Endothelial cell of umbilical vein (primary cell): Measurements from ENCODE around the gene IRF2BP2. TPM values are rescaled to one million over a fixed set of nuclear protein-coding genes. Genes with fewer than 3 reads are reported as not detected.

Experiments used
- BruUV-seq: library from RNA; stranded (reverse); fragments of 400-500 nt; replicated peaks from 2 replicates; lab custom pipeline; 2021; lab: Mats Ljungman, UMichigan
- CTCF ChIA-PET: fragments of 300-600, 350-600 bp; sonication (Branson Sonifier 250); formaldehyde crosslinking; loops from one replicate; lab custom pipeline; 2021; ENCODE audit warnings: antibody characterized with exemption, inconsistent platforms; lab: Charles Lee
- POLR2A ChIA-PET: fragments of 300-600, 350-600 bp; sonication (Branson Sonifier 250); formaldehyde crosslinking; loops from one replicate; lab custom pipeline; 2021; ENCODE audit warnings: antibody characterized with exemption, inconsistent platforms; lab: Charles Lee
- DNase-seq: peaks from one replicate; pipeline ENCODE4 v3.0.0-alpha.2; 2011; ENCODE audit warnings: low read depth, low spot score
- FAIRE-seq: peaks from 2 replicates; lab custom pipeline; 2011; peaks lifted over from hg19 to GRCh38; lab: Jason Lieb, UNC
- H2AFZ ChIP-seq: 2 replicates; pipeline ENCODE4 v1.6.0; 2012; ENCODE audit warnings: low read depth, low read length, control low read depth, inconsistent platforms
- H3K27ac ChIP-seq: 2 replicates; pipeline ENCODE4 v1.5.1; 2011; ENCODE audit warnings: low read depth, mild to moderate bottlenecking, control low read depth, low read length, moderate library complexity; ENCODE audit not compliant: insufficient read depth
- H3K27me3 ChIP-seq, 2 experiments: 2 replicates each; pipeline versions ENCODE4 v1.6.0 to v1.6.1; 2011; ENCODE audit warnings: low read length in 2 of 2, mixed read lengths in 1 of 2; ENCODE audit not compliant: control insufficient read depth in 2 of 2, insufficient read depth in 2 of 2
- H3K36me3 ChIP-seq, 2 experiments: 2 replicates in 1 of 2; 3 replicates in 1 of 2; pipeline ENCODE4 v1.5.1; 2011; ENCODE audit warnings: low read length in 2 of 2, mild to moderate bottlenecking in 1 of 2, moderate library complexity in 1 of 2; ENCODE audit not compliant: control insufficient read depth in 2 of 2, insufficient read depth in 2 of 2; ENCODE audit errors: extremely low read depth in 1 of 2
- H3K4me1 ChIP-seq: 3 replicates; pipeline ENCODE4 v1.5.1; 2011; ENCODE audit warnings: mild to moderate bottlenecking, low read length; ENCODE audit not compliant: control insufficient read depth, insufficient read depth; ENCODE audit errors: extremely low read depth
- H3K4me2 ChIP-seq: 2 replicates; pipeline ENCODE4 v1.6.1; 2011; ENCODE audit warnings: low read length, control low read depth, mixed read lengths; ENCODE audit not compliant: insufficient read depth
- H3K4me3 ChIP-seq, 3 experiments: fragments of 200-600 bp in 1 of 3; sonication (generic), shearing (Covaris generic) in 1 of 3; replicated peaks in 1 of 3; 2 replicates each; pipeline ENCODE4 v1.5.1; 2011 to 2016; ENCODE audit warnings: control low read depth in 3 of 3, low read length in 3 of 3, mild to moderate bottlenecking in 2 of 3, inconsistent platforms in 1 of 3, low read depth in 1 of 3, moderate library complexity in 1 of 3; ENCODE audit not compliant: insufficient read depth in 1 of 3
- H3K79me2 ChIP-seq: 2 replicates; pipeline ENCODE4 v1.6.0; 2012; ENCODE audit warnings: low read length, inconsistent platforms; ENCODE audit not compliant: control insufficient read depth, insufficient read depth
- H3K9ac ChIP-seq: replicated peaks from 2 replicates; pipeline ENCODE3; 2011; ENCODE audit warnings: low read length, control low read depth; ENCODE audit not compliant: insufficient read depth; ENCODE audit errors: extremely low read depth
- H3K9me1 ChIP-seq: replicated peaks from 3 replicates; pipeline ENCODE4 v1.6.0; 2011; ENCODE audit warnings: mild to moderate bottlenecking, low read length; ENCODE audit not compliant: control insufficient read depth, insufficient read depth; ENCODE audit errors: extremely low read depth
- H3K9me3 ChIP-seq: replicated peaks from 2 replicates; pipeline ENCODE4 v1.5.1; 2012; ENCODE audit warnings: low read length, inconsistent platforms; ENCODE audit not compliant: control insufficient read depth, insufficient read depth
- H4K20me1 ChIP-seq: replicated peaks from 2 replicates; pipeline ENCODE3; 2011; ENCODE audit warnings: mild to moderate bottlenecking, low read length; ENCODE audit not compliant: control insufficient read depth, insufficient read depth; ENCODE audit errors: extremely low read depth
- EZH2 ChIP-seq: IDR thresholded peaks from 2 replicates; pipeline ENCODE4 v1.6.1; 2012; ENCODE audit warnings: borderline replicate concordance, low read depth, mild to moderate bottlenecking, moderate library complexity, low read length, inconsistent platforms; ENCODE audit not compliant: severe bottlenecking
- FOS ChIP-seq: IDR thresholded peaks from 2 replicates; pipeline ENCODE4 v1.6.1; 2011; ENCODE audit warnings: mild to moderate bottlenecking, low read length, moderate library complexity, borderline replicate concordance; ENCODE audit not compliant: insufficient read depth
- GATA2 ChIP-seq: IDR thresholded peaks from 2 replicates; pipeline ENCODE4 v1.7.0; 2011; ENCODE audit warnings: low read depth, mild to moderate bottlenecking, moderate library complexity, mixed read lengths, low read length; ENCODE audit not compliant: insufficient read length, insufficient read depth
- JUN ChIP-seq: IDR thresholded peaks from 2 replicates; pipeline ENCODE4 v1.6.1; 2011; ENCODE audit warnings: borderline replicate concordance, low read depth; ENCODE audit not compliant: insufficient read length, insufficient read depth
- MYC ChIP-seq: IDR thresholded peaks from one replicate; pipeline ENCODE4 v1.6.1; 2011; ENCODE audit warnings: mild to moderate bottlenecking, low read depth, low read length
- POLR2A ChIP-seq: IDR thresholded peaks from 2 replicates; pipeline ENCODE4 v1.6.1; 2012; ENCODE audit warnings: low read depth, mild to moderate bottlenecking, control low read depth, low read length
- POLR2AphosphoS5 ChIP-seq: IDR thresholded peaks from 2 replicates; pipeline ENCODE4 v1.6.1; 2012; ENCODE audit warnings: low read depth, mild to moderate bottlenecking, control low read depth, low read length, moderate library complexity; ENCODE audit not compliant: insufficient read depth
- dilution Hi-C: fragments of 300-500 bp; cut with MboI; formaldehyde crosslinking; loops from one replicate; pipeline ENCODE4 v1.15.0; 2019; ENCODE audit warnings: low sequenced_read_pairs; ENCODE audit not compliant: extremely low pct_ligation_motif_present
- intact Hi-C: fragments of 100-400 bp; cut with micrococcal nuclease; formaldehyde crosslinking; loops from one replicate; pipeline ENCODE4 v1.10.0; 2022
- polyA plus RNA-seq, 4 experiments: library from polyadenylated mRNA; depleted of rRNA in 3 of 4; stranded (reverse) in 3 of 4; unstranded in 1 of 4; fragments of >200 nt; gene quantifications; 2 replicates each; pipeline versions ENCODE4 v1.2.1 to v1.2.3, GENCODE V29; 2011 to 2012; ENCODE audit warnings: missing spikeins in 1 of 4
- total RNA-seq: library from RNA; stranded (reverse); gene quantifications from 2 replicates; pipeline ENCODE4 v1.2.3, GENCODE V29; 2021
- TF ChIP-seq, protein P1 (sequence below), 2 donors: IDR thresholded peaks; 1 replicate in 1 of 2; 2 replicates in 1 of 2; pipeline ENCODE4 v1.5.1; 2011; ENCODE audit warnings: low read length in 2 of 2, mild to moderate bottlenecking in 2 of 2, moderate library complexity in 2 of 2, control low read depth in 1 of 2, inconsistent platforms in 1 of 2, low read depth in 1 of 2; ENCODE audit not compliant: insufficient read depth in 1 of 2; ENCODE audit errors: extremely low read depth in 1 of 2
- TF ChIP-seq, protein P2 (sequence below): IDR thresholded peaks from 2 replicates; pipeline ENCODE4 v1.6.1; 2011; ENCODE audit not compliant: insufficient read depth, insufficient read length

The IRF2BP2 gene
- total and polyA plus RNA-seq, 2 donors (not counting 3 experiments of a cell fraction or from before 2014, with no cell fraction given) = 66.6 to 109 TPM

DNA sequence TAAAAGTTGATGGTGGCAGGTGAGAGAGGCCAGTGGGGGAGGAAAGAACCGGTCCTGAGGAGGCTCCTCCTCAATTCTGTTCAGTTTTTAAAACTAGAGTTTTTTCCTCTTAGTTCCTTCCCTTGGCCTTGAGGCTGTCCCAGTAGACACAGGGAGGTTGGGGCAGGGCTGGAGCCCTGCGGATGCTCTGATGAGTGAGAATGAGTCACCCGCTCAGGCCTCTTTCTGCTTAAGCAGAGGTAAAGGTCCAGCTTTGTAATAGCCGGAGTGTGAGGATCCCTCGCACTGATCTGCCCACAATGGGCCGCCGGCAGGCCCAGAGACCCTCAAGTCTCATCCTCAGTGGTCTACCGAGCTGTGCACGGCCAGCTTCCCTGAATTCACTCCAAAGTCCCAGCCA is 49.6 kb upstream of the IRF2BP2 start:
- H3K27ac ChIP-seq = peak overlapping the region; percentile 31

DNA sequence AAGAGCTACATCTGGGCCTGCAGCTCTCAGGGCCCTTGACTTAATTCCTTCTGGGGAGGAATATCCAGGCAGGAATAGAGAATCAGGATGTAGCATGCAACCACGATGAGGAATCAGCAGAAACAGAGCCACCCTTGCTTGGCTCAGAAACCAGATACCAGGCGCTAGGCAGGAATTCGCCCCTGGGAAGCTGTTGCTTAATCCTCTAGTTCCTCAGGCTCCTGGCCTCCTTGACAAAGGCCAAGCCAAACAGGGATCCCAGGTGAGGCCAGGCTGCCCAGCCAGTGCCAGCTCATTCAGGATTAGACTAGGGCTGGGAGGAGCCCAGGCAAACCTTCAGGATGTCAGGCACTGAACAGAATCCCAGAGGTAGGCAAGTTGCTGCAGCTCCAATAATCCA is 48.2 kb upstream of the IRF2BP2 start:
- peaks cover 33% of the 10 kb centered on the region for H3K4me1 ChIP-seq
- peak overlapping the region; percentile 40 for H2AFZ ChIP-seq
- no peak overlapping the region for H3K9ac ChIP-seq
- dilution Hi-C loops = no loop called here
- no peaks in the 10 kb centered on the region for H3K36me3 ChIP-seq
- BruUV-seq = no TSS peak
- no peaks in the 10 kb centered on the region for H3K79me2 ChIP-seq
- ChIA-PET CTCF (interaction anchor here (1.0 to 2.3 kb wide), 11 partner anchors 11 to 426 kb away, joined by 3 to 12 read pairs (median 4); no protein-coding TSS in a partner anchor), POLR2A (interaction anchor here (1.5 kb wide), 1 partner anchor 26 kb away, joined by 4 read pairs; no protein-coding TSS in a partner anchor)
- TF ChIP-seq, protein P1, sequence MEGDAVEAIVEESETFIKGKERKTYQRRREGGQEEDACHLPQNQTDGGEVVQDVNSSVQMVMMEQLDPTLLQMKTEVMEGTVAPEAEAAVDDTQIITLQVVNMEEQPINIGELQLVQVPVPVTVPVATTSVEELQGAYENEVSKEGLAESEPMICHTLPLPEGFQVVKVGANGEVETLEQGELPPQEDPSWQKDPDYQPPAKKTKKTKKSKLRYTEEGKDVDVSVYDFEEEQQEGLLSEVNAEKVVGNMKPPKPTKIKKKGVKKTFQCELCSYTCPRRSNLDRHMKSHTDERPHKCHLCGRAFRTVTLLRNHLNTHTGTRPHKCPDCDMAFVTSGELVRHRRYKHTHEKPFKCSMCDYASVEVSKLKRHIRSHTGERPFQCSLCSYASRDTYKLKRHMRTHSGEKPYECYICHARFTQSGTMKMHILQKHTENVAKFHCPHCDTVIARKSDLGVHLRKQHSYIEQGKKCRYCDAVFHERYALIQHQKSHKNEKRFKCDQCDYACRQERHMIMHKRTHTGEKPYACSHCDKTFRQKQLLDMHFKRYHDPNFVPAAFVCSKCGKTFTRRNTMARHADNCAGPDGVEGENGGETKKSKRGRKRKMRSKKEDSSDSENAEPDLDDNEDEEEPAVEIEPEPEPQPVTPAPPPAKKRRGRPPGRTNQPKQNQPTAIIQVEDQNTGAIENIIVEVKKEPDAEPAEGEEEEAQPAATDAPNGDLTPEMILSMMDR (IDR thresholded peaks at IDR 0.05; ENCODE audit: extremely low read depth in 1 of 2, insufficient read depth in 1 of 2, low read depth in 1 of 2, low read length in 2 of 2) = no peak
- no peak for TF ChIP-seq JUN
- TF ChIP-seq POLR2AphosphoS5 = no peak
- no peak for TF ChIP-seq POLR2A
- no peak for TF ChIP-seq EZH2
- TF ChIP-seq FOS = no peak
- TF ChIP-seq, protein P2, sequence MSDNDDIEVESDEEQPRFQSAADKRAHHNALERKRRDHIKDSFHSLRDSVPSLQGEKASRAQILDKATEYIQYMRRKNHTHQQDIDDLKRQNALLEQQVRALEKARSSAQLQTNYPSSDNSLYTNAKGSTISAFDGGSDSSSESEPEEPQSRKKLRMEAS = no peak
- no peak for TF ChIP-seq GATA2
- TF ChIP-seq MYC = no peak
- H4K20me1 ChIP-seq = no peaks in the 10 kb centered on the region
- H3K9me3 ChIP-seq = no peaks in the 10 kb centered on the region
- intact Hi-C loops = no loop called here
- peak overlapping the region; percentile 82 for H3K27ac ChIP-seq
- H3K4me3 ChIP-seq = no peak overlapping the region
- no peaks in the 10 kb centered on the region for H3K27me3 ChIP-seq
- FAIRE-seq (no peak), DNase-seq (no peak)
- no peaks in the 10 kb centered on the region for H3K9me1 ChIP-seq
- no peak overlapping the region for H3K4me2 ChIP-seq

More for the DNA sequence above, 49.6 kb upstream of the IRF2BP2 start:
- H3K9ac ChIP-seq = no peak overlapping the region
- intact Hi-C loops = loop anchor here (1.0 kb wide), 1 partner anchor 32 kb away; no protein-coding TSS in a partner anchor
- no peaks in the 10 kb centered on the region for H3K9me1 ChIP-seq
- dilution Hi-C loops = no loop called here
- peak overlapping the region; percentile 36 for H2AFZ ChIP-seq
- no peaks in the 10 kb centered on the region for H4K20me1 ChIP-seq
- no peaks in the 10 kb centered on the region for H3K27me3 ChIP-seq
- FAIRE-seq (peak; percentile 38), DNase-seq (peak; percentile 55)
- H3K4me2 ChIP-seq = no peak overlapping the region
- peaks cover 33% of the 10 kb centered on the region for H3K4me1 ChIP-seq
- no peak overlapping the region for H3K4me3 ChIP-seq
- BruUV-seq = no TSS peak
- H3K79me2 ChIP-seq = no peaks in the 10 kb centered on the region
- POLR2A ChIA-PET = interaction anchor here (1.3 kb wide), 1 partner anchor 65 kb away, joined by 3 read pairs; no protein-coding TSS in a partner anchor
- H3K9me3 ChIP-seq = no peaks in the 10 kb centered on the region
- TF ChIP-seq JUN = peak; percentile 42
- TF ChIP-seq EZH2 = no peak
- peak; percentile 81 for TF ChIP-seq FOS
- CTCF ChIA-PET = interaction anchor here (0.9 to 1.0 kb wide), 2 partner anchors 46 to 58 kb away, joined by 3 to 4 read pairs; no protein-coding TSS in a partner anchor
- H3K36me3 ChIP-seq = no peaks in the 10 kb centered on the region
